Kidney (tissue), 14 donors: ENCODE data around the gene DPH6. TPM values are rescaled to one million over a fixed set of nuclear protein-coding genes. Genes with fewer than 3 reads are reported as not detected.

Source experiments
- DNase-seq, 5 donors: peaks; one replicate each; pipeline ENCODE4 v3.0.0-alpha.2; 2013 to 2020
- FAIRE-seq: peaks from 2 replicates; lab custom pipeline; 2012; peaks lifted over from hg19 to GRCh38; lab: Jason Lieb, UNC
- H3K27ac ChIP-seq, 2 donors: one replicate each; pipeline ENCODE4 v1.7.0; 2013; ENCODE audit warnings: low read depth in 2 of 2, low read length in 2 of 2, inconsistent platforms in 1 of 2
- H3K27me3 ChIP-seq: one replicate; pipeline ENCODE4 v1.7.1; 2013; ENCODE audit warnings: low read length, inconsistent platforms; ENCODE audit not compliant: control insufficient read depth, insufficient read depth
- H3K36me3 ChIP-seq, 3 donors: one replicate each; pipeline versions ENCODE4 v1.7.0 to v1.7.1; 2013; ENCODE audit warnings: low read length in 3 of 3, control low read depth in 1 of 3, inconsistent platforms in 1 of 3; ENCODE audit not compliant: insufficient read depth in 3 of 3, control insufficient read depth in 2 of 3
- H3K4me1 ChIP-seq, 3 donors: one replicate each; pipeline versions ENCODE4 v1.7.0 to v1.7.1; 2013; ENCODE audit warnings: low read length in 3 of 3, inconsistent platforms in 1 of 3, low read depth in 1 of 3; ENCODE audit not compliant: control insufficient read depth in 2 of 3, insufficient read depth in 2 of 3
- H3K4me3 ChIP-seq, 3 donors: one replicate each; pipeline versions ENCODE4 v1.7.0 to v1.8.1; 2013; ENCODE audit warnings: low read length in 3 of 3, control low read depth in 1 of 3, inconsistent platforms in 1 of 3
- H3K9ac ChIP-seq, 3 donors: one replicate each; pipeline versions ENCODE4 v1.7.0 to v1.7.1; 2013; ENCODE audit warnings: low read length in 3 of 3, control low read depth in 1 of 3, inconsistent platforms in 1 of 3
- H3K9me3 ChIP-seq, 3 donors: one replicate each; pipeline versions ENCODE4 v1.7.0 to v1.7.1; 2013; ENCODE audit warnings: low read length in 3 of 3, control low read depth in 1 of 3, inconsistent platforms in 1 of 3; ENCODE audit not compliant: control insufficient read depth in 2 of 3, insufficient read depth in 1 of 3
- CTCF ChIP-seq: IDR thresholded peaks from 3 replicates; pipeline ENCODE4 v1.5.1; 2012; ENCODE audit warnings: mild to moderate bottlenecking, moderate library complexity, borderline replicate concordance; ENCODE audit not compliant: insufficient read depth; ENCODE audit errors: extremely low read depth
- intact Hi-C: fragments of 100-400 bp; cut with DNase I; formaldehyde crosslinking; loops from one replicate; pipeline ENCODE4 v1.11.1; 2022
- polyA plus RNA-seq: library from polyadenylated mRNA; stranded (reverse); fragments of 350-450 nt; fragmentation: Illumina TruSeq; extraction: RNeasy Lipid Tissue Mini Kit (QIAGEN cat#74804); gene quantifications from one replicate; pipeline ENCODE4 v1.2.3, GENCODE V29; 2014; ENCODE audit warnings: low read depth, low replicate concordance; ENCODE audit not compliant: insufficient read depth
- total RNA-seq: library from RNA; stranded (reverse); fragmentation: NEBNext Ultra II Directional; extraction: Animal tissue kit (Norgen Biotek cat#: 25700); gene quantifications from one replicate; pipeline ENCODE4 v1.2.1, GENCODE V29; 2021
- donor health status: control.
- donor health status: control.
- donor health status: control.
- donor health status: control.
- donor health status: control.
- donor health status: DM: yes; HTN: yes; CAD: no.
- donor health status: Normal renal cell carcinoma (clear cell type).

The DPH6 gene
- total and polyA plus RNA-seq, 2 donors from 2014 or later: 10.1 to 29.8 TPM

- Histone ChIP-seq H3K27ac (no peak overlapping the region), H3K4me3 (no peak overlapping the region)
- TF ChIP-seq CTCF: no peak
Observed at GRCh38 chr15:35566991-35567390, 21.0 kb upstream of the DPH6 start.

GRCh38 chr15:35565901-35566300 lies 19.9 kb upstream of the DPH6 start:
- Histone ChIP-seq H3K36me3 (no peaks in the 10 kb centered on the region), H3K9ac (no peak overlapping the region), H3K27me3 (no peaks in the 10 kb centered on the region), H3K27ac (no peak overlapping the region), H3K4me1 (no peaks in the 10 kb centered on the region), H3K9me3 (no peaks in the 10 kb centered on the region), H3K4me3 (no peak overlapping the region)
- TF ChIP-seq CTCF: no peak
- FAIRE-seq (no peak), DNase-seq (no peak)
- intact Hi-C loops: no loop called here

More at GRCh38 chr15:35566991-35567390, 21.0 kb upstream of the DPH6 start:
- no peak for FAIRE-seq
- Histone ChIP-seq H3K9me3 (no peaks in the 10 kb centered on the region), H3K27me3 (no peaks in the 10 kb centered on the region), H3K4me1 (no peaks in the 10 kb centered on the region), H3K36me3 (no peaks in the 10 kb centered on the region), H3K9ac (no peak overlapping the region)
- DNase-seq: no peak
- intact Hi-C loops: no loop called here

GRCh38 chr15:35562641-35563040 lies 16.7 kb upstream of the DPH6 start:
- Histone ChIP-seq H3K4me3 (no peak overlapping the region), H3K27me3 (no peaks in the 10 kb centered on the region), H3K9me3 (no peaks in the 10 kb centered on the region), H3K36me3 (no peaks in the 10 kb centered on the region), H3K4me1 (no peaks in the 10 kb centered on the region), H3K27ac (no peak overlapping the region), H3K9ac (no peak overlapping the region)
- intact Hi-C loops: no loop called here
- DNase-seq (no peak), FAIRE-seq (no peak)
- no peak for TF ChIP-seq CTCF

GRCh38 chr15:35561308-35561707 lies 15.3 kb upstream of the DPH6 start:
- no peak overlapping the region for H3K27ac ChIP-seq
- intact Hi-C loops: no loop called here

More at GRCh38 chr15:35561308-35561707, 15.3 kb upstream of the DPH6 start:
- Histone ChIP-seq H3K36me3 (no peaks in the 10 kb centered on the region), H3K9me3 (no peaks in the 10 kb centered on the region), H3K27me3 (no peaks in the 10 kb centered on the region), H3K9ac (no peak overlapping the region), H3K4me1 (no peaks in the 10 kb centered on the region), H3K4me3 (no peak overlapping the region)
- no peak for DNase-seq
- TF ChIP-seq CTCF: no peak
- no peak for FAIRE-seq
